ENCODE data around the gene MCC. TPM values are rescaled to one million over a fixed set of nuclear protein-coding genes. Genes with fewer than 3 reads are reported as not detected.

MCC gene
- total RNA-seq, 1 donor from 2014 or later: 20.6 TPM

DNA sequence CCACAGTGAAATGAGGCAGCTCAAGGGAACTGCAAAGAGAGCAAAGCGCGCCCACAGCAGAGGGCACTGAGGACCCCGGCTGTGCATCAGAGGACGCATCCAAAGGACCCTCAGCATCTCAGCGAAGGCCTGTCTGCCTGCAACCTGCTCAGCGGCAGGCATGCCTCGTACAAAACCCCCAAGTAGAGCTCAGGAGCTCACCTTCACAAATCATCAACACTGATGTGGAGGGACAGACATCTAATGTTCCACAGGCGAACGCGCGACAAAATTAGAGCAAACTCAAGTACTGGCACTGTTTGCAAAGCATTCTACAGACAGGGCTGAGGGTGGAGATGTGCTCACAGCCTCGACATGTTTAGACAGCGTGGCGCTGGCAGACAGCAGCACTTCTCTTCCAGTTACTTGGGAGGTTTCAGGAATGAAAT, 430.7 kb downstream of the MCC start:
- Histone ChIP-seq H3K36me3 (peaks cover 23% of the 10 kb centered on the region), H3K4me1 (peaks cover 6% of the 10 kb centered on the region), H3K9me3 (no peaks in the 10 kb centered on the region), H3K27ac (no peak overlapping the region), H3K4me3 (no peak overlapping the region), H3K27me3 (ENCODE audit: low read depth) (no peaks in the 10 kb centered on the region)
- intact Hi-C loops (cut with DNase I): no loop called here
- TF ChIP-seq, protein P1, sequence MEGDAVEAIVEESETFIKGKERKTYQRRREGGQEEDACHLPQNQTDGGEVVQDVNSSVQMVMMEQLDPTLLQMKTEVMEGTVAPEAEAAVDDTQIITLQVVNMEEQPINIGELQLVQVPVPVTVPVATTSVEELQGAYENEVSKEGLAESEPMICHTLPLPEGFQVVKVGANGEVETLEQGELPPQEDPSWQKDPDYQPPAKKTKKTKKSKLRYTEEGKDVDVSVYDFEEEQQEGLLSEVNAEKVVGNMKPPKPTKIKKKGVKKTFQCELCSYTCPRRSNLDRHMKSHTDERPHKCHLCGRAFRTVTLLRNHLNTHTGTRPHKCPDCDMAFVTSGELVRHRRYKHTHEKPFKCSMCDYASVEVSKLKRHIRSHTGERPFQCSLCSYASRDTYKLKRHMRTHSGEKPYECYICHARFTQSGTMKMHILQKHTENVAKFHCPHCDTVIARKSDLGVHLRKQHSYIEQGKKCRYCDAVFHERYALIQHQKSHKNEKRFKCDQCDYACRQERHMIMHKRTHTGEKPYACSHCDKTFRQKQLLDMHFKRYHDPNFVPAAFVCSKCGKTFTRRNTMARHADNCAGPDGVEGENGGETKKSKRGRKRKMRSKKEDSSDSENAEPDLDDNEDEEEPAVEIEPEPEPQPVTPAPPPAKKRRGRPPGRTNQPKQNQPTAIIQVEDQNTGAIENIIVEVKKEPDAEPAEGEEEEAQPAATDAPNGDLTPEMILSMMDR (IDR thresholded peaks at IDR 0.05): no peak
- DNase-seq (no peak), ATAC-seq (no peak)

DNA sequence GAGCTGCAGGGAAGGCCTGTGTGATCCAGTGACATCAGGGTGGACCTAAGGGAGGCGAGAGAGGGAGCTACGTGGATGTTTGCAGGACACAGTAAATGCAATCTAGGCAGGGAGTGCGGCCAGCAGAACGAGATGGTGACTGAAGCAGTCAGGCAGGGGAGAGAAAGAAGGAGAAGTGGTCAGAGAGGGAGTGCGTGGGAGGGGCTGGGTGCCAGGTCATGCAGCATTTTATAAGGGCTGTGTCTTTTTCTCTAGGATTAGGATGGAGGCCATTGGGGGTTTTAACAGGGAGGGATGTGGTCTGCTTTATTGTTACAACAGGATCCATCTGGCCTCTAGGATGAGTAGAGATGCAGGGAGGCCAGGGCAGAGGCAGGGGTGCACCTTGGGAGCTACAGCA, 431.3 kb downstream of the MCC start:
- no peak overlapping the region for H3K4me3 ChIP-seq
- ATAC-seq: no peak
- TF ChIP-seq, protein P1 (IDR thresholded peaks at IDR 0.05): no peak
- H3K36me3 ChIP-seq: peaks cover 22% of the 10 kb centered on the region
- H3K27ac ChIP-seq: no peak overlapping the region
- peaks cover 6% of the 10 kb centered on the region for H3K4me1 ChIP-seq
- H3K27me3 ChIP-seq (ENCODE audit: low read depth): no peaks in the 10 kb centered on the region
- no peak for DNase-seq
- no peaks in the 10 kb centered on the region for H3K9me3 ChIP-seq
- intact Hi-C loops (cut with DNase I): no loop called here

DNA sequence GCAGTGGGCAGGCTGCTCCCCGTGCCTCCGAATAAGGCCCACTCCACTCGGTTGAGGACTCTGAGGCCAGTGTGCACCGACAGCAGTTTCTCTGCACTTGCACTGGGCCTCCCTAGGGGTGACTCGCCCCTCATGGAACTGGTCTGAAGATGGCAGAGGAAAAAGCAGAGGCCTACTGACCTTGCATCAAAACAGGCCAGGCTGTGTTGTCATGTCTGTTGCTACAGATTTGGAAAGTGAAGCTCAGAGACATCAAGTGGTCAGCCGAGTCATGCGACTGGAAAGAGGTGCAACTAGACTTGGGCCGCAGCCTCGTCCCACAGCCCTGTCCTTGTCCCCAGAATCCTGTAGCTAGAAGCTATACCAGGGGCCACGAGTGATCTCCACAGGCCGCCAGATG, 433.4 kb downstream of the MCC start:
- Histone ChIP-seq H3K36me3 (peaks cover 22% of the 10 kb centered on the region), H3K27me3 (ENCODE audit: low read depth) (no peaks in the 10 kb centered on the region), H3K27ac (no peak overlapping the region), H3K4me3 (no peak overlapping the region), H3K4me1 (peaks cover 12% of the 10 kb centered on the region), H3K9me3 (no peaks in the 10 kb centered on the region)
- TF ChIP-seq, protein P1 (IDR thresholded peaks at IDR 0.05): no peak
- intact Hi-C loops (cut with DNase I): no loop called here
- ATAC-seq: no peak
- no peak for DNase-seq

DNA sequence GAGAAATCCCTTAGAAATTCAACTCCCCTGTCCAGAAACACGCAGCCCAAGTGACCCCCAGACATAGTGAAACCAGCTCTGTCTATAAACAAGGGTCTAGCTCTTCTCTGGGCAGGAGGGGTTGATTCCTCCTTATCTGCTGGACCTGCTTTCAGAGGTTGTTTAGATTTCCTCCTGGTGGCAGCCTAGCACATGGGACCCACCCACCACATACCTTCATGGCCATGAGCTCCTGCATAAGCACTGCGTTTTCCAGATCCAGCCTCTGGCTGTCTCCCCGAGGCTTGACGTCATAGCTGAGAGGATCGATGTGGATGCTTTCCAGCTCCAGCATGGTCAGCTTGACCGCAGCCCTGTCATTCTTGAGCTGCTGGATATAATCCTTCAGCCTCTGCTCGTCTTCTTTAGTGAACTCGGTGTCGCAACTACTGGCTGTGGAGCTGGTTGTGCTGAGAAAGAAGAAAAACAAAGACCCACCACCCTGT, 434.7 kb downstream of the MCC start:
- DNase-seq (no peak), ATAC-seq (no peak)
- Histone ChIP-seq H3K4me3 (no peak overlapping the region), H3K4me1 (peaks cover 6% of the 10 kb centered on the region), H3K27me3 (ENCODE audit: low read depth) (no peaks in the 10 kb centered on the region), H3K27ac (no peak overlapping the region), H3K9me3 (no peaks in the 10 kb centered on the region), H3K36me3 (peaks cover 22% of the 10 kb centered on the region)
- TF ChIP-seq, protein P1 (IDR thresholded peaks at IDR 0.05): no peak
- intact Hi-C loops (cut with DNase I): no loop called here

DNA sequence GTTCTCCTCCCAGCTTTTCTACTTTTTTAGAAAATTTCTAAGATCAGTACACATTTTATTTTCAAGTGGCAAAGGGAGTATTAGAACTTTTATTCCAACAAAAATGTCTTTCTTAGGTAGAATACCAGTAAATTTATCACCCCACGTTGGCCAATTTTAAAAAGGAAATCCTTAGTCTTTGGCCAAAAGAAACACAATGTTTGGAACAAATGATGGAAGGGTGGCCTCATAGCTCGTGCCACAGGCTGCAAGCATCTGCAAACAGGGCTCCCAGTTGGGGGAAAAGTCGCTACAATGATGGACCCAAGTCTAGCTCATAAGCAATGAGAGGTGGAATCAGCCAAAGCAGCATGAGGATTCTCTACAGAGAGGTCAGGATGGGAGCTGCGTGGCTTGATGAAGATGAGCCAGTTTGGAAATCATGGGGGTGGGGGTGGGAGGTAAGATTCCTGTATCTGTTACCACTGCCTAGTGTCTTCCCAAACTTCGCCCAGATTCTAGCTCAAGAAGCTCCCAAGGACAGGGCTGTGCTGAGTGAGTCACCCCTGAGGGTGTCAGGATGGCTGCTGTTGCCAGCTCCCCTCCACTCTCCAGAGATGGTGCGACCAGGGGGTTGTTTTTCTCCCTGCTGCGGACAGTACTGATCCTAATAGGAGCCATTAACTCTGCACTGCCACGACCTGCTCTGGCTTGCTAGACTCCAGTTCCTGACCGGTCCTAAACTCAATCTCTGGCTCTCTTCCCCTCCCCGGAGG, 436.0 kb downstream of the MCC start:
- intact Hi-C loops (cut with DNase I): no loop called here

More for the DNA sequence above, 436.0 kb downstream of the MCC start:
- TF ChIP-seq, protein P1 (IDR thresholded peaks at IDR 0.05): no peak
- no peaks in the 10 kb centered on the region for H3K9me3 ChIP-seq
- peaks cover 12% of the 10 kb centered on the region for H3K4me1 ChIP-seq
- peaks cover 27% of the 10 kb centered on the region for H3K36me3 ChIP-seq
- ATAC-seq (no peak), DNase-seq (no peak)
- no peak overlapping the region for H3K27ac ChIP-seq
- no peaks in the 10 kb centered on the region for H3K27me3 ChIP-seq (ENCODE audit: low read depth)
- H3K4me3 ChIP-seq: no peak overlapping the region
